GM12891 (cell line): ENCODE data around the gene ZGLP1.
A peak's percentile ranks its signal among the peaks of the same experiment; 100 is the strongest.
"Not testable (repeated sequence)": the region's sequence is repeated elsewhere in the genome, so short reads cannot be mapped to it uniquely, and the experiment has no call there.

Experiments used
- DNase-seq: peaks from one replicate; pipeline ENCODE4 v3.0.0; 2011; ENCODE audit warnings: low spot score; ENCODE audit not compliant: insufficient read length
- FAIRE-seq: peaks from 2 replicates; lab custom pipeline; 2011; peaks lifted over from hg19 to GRCh38; lab: Jason Lieb, UNC
- PAX5 ChIP-seq: IDR thresholded peaks from 2 replicates; pipeline ENCODE4 v1.6.1; 2011; ENCODE audit warnings: low read length, moderate library complexity, mild to moderate bottlenecking; ENCODE audit not compliant: insufficient read depth, severe bottlenecking
- POLR2A ChIP-seq: IDR thresholded peaks from 2 replicates; pipeline ENCODE4 v1.6.1; 2011; ENCODE audit warnings: low read depth, low read length, control low read depth
- POLR2AphosphoS5 ChIP-seq: IDR thresholded peaks from 2 replicates; pipeline ENCODE4 v1.6.1; 2011; ENCODE audit warnings: low read depth, low read length, control low read depth
- POU2F2 ChIP-seq: IDR thresholded peaks from 2 replicates; pipeline ENCODE4 v1.6.1; 2011; ENCODE audit warnings: low read depth, mild to moderate bottlenecking, control low read depth, low read length, moderate library complexity
- SPI1 ChIP-seq: IDR thresholded peaks from 2 replicates; pipeline ENCODE4 v1.6.1; 2011; ENCODE audit warnings: low read depth, low read length, control low read depth
- TAF1 ChIP-seq: IDR thresholded peaks from 2 replicates; pipeline ENCODE4 v1.6.1; 2011; ENCODE audit warnings: low read depth, low read length, control low read depth

Gene ZGLP1

GRCh38 chr19:10289167-10289835 is 20.3 kb downstream of the ZGLP1 start:
- DNase-seq (no peak), FAIRE-seq (peak; percentile 88)
- no peak for TF ChIP-seq TAF1
- TF ChIP-seq SPI1: no peak
- TF ChIP-seq POLR2A: no peak
- TF ChIP-seq POU2F2: no peak
- TF ChIP-seq PAX5: no peak
- TF ChIP-seq POLR2AphosphoS5: no peak

GRCh38 chr19:10288662-10289166 is 20.9 kb downstream of the ZGLP1 start:
- no peak for TF ChIP-seq TAF1
- TF ChIP-seq PAX5: no peak
- TF ChIP-seq POLR2AphosphoS5: no peak
- no peak for TF ChIP-seq POU2F2
- no peak for TF ChIP-seq POLR2A
- TF ChIP-seq SPI1: no peak
- DNase-seq: no peak
- FAIRE-seq: peak; percentile 91

- no peak for DNase-seq
- TF ChIP-seq POU2F2 (0 out of 2 replicates have a peak, but pooled peaks have one; percentile 6), POLR2AphosphoS5 (no peak)
- peak; percentile 56 for FAIRE-seq
Observed at GRCh38 chr19:10286803-10287737, 22.5 kb downstream of the ZGLP1 start, which contains the start of gene ICAM4. TSS of gene ICAM4 (plus strand) at chr19:10286955. CDS start at chr19:10287013, 58 bp downstream.

GRCh38 chr19:10285393-10285792 is 24.2 kb downstream of the ZGLP1 start:
- TF ChIP-seq POLR2A (peak; percentile 62), TAF1 (no peak), SPI1 (peak; percentile 45), POU2F2 (no peak), PAX5 (no peak), POLR2AphosphoS5 (peak; percentile 34)
- DNase-seq: no peak
- FAIRE-seq: no peak

GRCh38 chr19:10284960-10285278 is 24.7 kb downstream of the ZGLP1 start:
- FAIRE-seq (no peak), DNase-seq (no peak)
- TF ChIP-seq POLR2AphosphoS5 (no peak), POLR2A (no peak), SPI1 (no peak)

GRCh38 chr19:10284065-10284959 is 25.3 kb downstream of the ZGLP1 start:
- FAIRE-seq (no peak), DNase-seq (no peak)
- TF ChIP-seq POU2F2 (no peak), POLR2AphosphoS5 (peak; percentile 38; the same call in 1 of the 2 replicates)

GRCh38 chr19:10283301-10284064 is 26.1 kb downstream of the ZGLP1 start:
- DNase-seq (no peak), FAIRE-seq (no peak)
- no peak for TF ChIP-seq POU2F2
- TF ChIP-seq POLR2A: peak; percentile 24

GRCh38 chr19:10282043-10282442 is 27.6 kb downstream of the ZGLP1 start:
- not testable (repeated sequence) for DNase-seq, FAIRE-seq

- TF ChIP-seq TAF1 (no peak), POLR2AphosphoS5 (no peak), PAX5 (no peak), POLR2A (no peak), SPI1 (no peak), POU2F2 (no peak)
- FAIRE-seq: peak; percentile 9
- DNase-seq: no peak
Observed at GRCh38 chr19:10279737-10280442, 29.7 kb downstream of the ZGLP1 start.
